HEK293T (cell line): Measurements from ENCODE around the gene PHACTR3.

Source experiments
- ELF4 ChIP-seq: fragments of 450-650 bp; IDR thresholded peaks from 2 replicates; pipeline ENCODE4 v1.6.1; 2017; ENCODE audit warnings: antibody characterized with exemption
- LEF1 ChIP-seq: fragments of 450-650 bp; IDR thresholded peaks from 2 replicates; pipeline ENCODE4 v1.6.1; 2017; ENCODE audit warnings: mild to moderate bottlenecking, borderline replicate concordance

- no peak for TF ChIP-seq ELF4
- TF ChIP-seq LEF1: no peak
Observed at GRCh38 chr20:59836767-59837166, 232.4 kb downstream of the PHACTR3 start.
